Common myeloid progenitor, CD34-positive (primary cell): ENCODE measurements around the gene NECTIN1.
A peak's percentile ranks its signal among the peaks of the same experiment; 100 is the strongest.

Source experiments
- CTCF ChIA-PET: fragments of 350-600 bp; sonication (Branson Sonifier 250); formaldehyde crosslinking; loops from one replicate; lab custom pipeline; 2021; ENCODE audit warnings: antibody characterized with exemption; lab: Charles Lee
- POLR2A ChIA-PET: fragments of 350-600 bp; sonication (Branson Sonifier 250); formaldehyde crosslinking; loops from one replicate; lab custom pipeline; 2021; ENCODE audit warnings: antibody characterized with exemption; lab: Charles Lee
- DNase-seq, 3 donors: peaks; one replicate each; pipeline versions ENCODE4 v3.0.0 to v3.0.0-alpha.2; 2013
- H3K27ac ChIP-seq, 2 experiments: 1 replicate in 1 of 2; 2 replicates in 1 of 2; pipeline ENCODE4 v1.7.0; 2013; ENCODE audit warnings: inconsistent platforms in 2 of 2, low read length in 2 of 2, mild to moderate bottlenecking in 2 of 2, low read depth in 1 of 2, moderate library complexity in 1 of 2; ENCODE audit not compliant: severe bottlenecking in 2 of 2, insufficient read depth in 1 of 2, poor library complexity in 1 of 2
- H3K27me3 ChIP-seq, 5 experiments: replicated peaks in 2 of 5; 1 replicate in 3 of 5; 2 replicates in 2 of 5; pipeline versions ENCODE4 v1.6.1 to v1.7.0; 2013; ENCODE audit warnings: low read length in 4 of 5, mild to moderate bottlenecking in 2 of 5, moderate library complexity in 2 of 5, inconsistent platforms in 1 of 5; ENCODE audit not compliant: insufficient read depth in 5 of 5, control insufficient read depth in 4 of 5
- H3K36me3 ChIP-seq, 4 experiments: 1 replicate in 2 of 4; 2 replicates in 2 of 4; pipeline versions ENCODE4 v1.6.1 to v1.7.0; 2013; ENCODE audit warnings: low read length in 3 of 4, control low read depth in 1 of 4, mild to moderate bottlenecking in 1 of 4; ENCODE audit not compliant: control insufficient read depth in 4 of 4, insufficient read depth in 4 of 4
- H3K4me1 ChIP-seq, 4 experiments: 1 replicate in 3 of 4; 2 replicates in 1 of 4; pipeline versions ENCODE4 v1.6.1 to v1.7.1; 2013; ENCODE audit warnings: low read length in 3 of 4, mild to moderate bottlenecking in 3 of 4, control low read depth in 1 of 4, inconsistent platforms in 1 of 4, moderate library complexity in 1 of 4; ENCODE audit not compliant: control insufficient read depth in 4 of 4, insufficient read depth in 4 of 4; ENCODE audit errors: control extremely low read depth in 1 of 4
- H3K4me3 ChIP-seq, 7 experiments: 1 replicate in 4 of 7; 2 replicates in 3 of 7; pipeline versions ENCODE4 v1.5.1 to v1.7.0; 2013; ENCODE audit warnings: mild to moderate bottlenecking in 7 of 7, low read length in 6 of 7, moderate library complexity in 6 of 7, inconsistent platforms in 2 of 7, low read depth in 2 of 7, control low read depth in 1 of 7; ENCODE audit not compliant: insufficient read depth in 4 of 7, control insufficient read depth in 1 of 7; ENCODE audit errors: extremely low read depth in 1 of 7
- H3K9me3 ChIP-seq, 5 experiments: 1 replicate in 4 of 5; 2 replicates in 1 of 5; pipeline versions ENCODE4 v1.6.1 to v1.7.1; 2013; ENCODE audit warnings: low read length in 4 of 5, mild to moderate bottlenecking in 2 of 5, inconsistent platforms in 1 of 5, low read depth in 1 of 5, moderate library complexity in 1 of 5; ENCODE audit not compliant: control insufficient read depth in 4 of 5, insufficient read depth in 2 of 5; ENCODE audit errors: control extremely low read depth in 1 of 5
- WGBS: methylation state at CpG from one replicate; pipeline ENCODE4 v1.1.5; 2013; ENCODE audit not compliant: insufficient coverage; 5-methylcytosine and 5-hydroxymethylcytosine counted together

NECTIN1 gene

DNA sequence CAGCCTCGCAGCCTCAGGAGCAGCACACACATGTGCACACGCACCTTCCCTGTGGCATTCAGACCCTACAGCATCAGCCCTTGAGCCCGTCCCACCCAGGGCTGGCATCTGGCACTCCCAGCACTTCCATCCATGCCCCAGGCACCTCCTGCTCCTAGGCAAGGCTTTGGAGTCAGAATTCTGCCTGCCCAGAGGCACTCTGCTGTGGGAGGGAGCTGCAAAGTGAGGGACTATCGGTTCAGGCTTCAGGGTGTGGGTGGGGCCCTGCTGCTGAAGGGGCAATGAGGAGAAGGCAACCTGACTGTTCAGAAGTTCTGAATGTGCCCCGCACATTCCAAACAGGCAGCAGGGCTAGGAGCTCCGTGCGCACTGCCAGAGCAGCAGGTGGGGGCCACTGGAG, 39.7 kb downstream of the NECTIN1 start:
- 98% methylated on average over 5 of the region's 7 CpGs for WGBS
- no peaks in the 10 kb centered on the region for H3K9me3 ChIP-seq
- no peak overlapping the region for H3K4me3 ChIP-seq
- CTCF ChIA-PET = interaction anchor here (0.9 to 1.3 kb wide), 4 partner anchors 10 to 38 kb away, joined by 3 to 4 read pairs (median 3); no protein-coding TSS in a partner anchor
- H3K27me3 ChIP-seq = peaks cover 0 to 5% (median 0%) of the 10 kb centered on the region in 5 experiments
- H3K36me3 ChIP-seq = no peaks in the 10 kb centered on the region
- POLR2A ChIA-PET = no interaction called here
- H3K27ac ChIP-seq = no peak overlapping the region
- no peak for DNase-seq
- peaks cover 2 to 59% (median 31%) of the 10 kb centered on the region in 4 experiments for H3K4me1 ChIP-seq

DNA sequence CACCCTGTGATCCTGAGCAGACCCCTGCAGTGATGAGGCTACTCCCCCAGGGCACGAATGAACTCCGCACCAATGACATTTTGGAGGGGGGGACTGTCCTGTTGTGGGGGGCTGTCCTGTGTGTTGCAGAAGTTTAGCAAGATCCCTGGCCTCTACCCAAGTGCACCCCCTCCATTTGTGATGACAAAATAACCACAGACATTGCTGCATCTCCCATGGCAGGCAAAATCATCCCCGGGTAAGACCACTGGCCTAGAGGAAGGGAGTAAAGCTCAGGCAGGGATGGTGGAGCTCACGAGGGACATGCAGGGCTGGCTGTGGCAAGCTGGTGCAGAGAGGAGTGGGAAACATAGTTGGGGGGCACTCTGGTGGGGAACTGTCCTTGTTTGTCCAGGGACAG, 40.6 kb downstream of the NECTIN1 start:
- Histone ChIP-seq H3K27ac (no peak overlapping the region), H3K27me3 (peaks cover 0 to 5% (median 0%) of the 10 kb centered on the region in 5 experiments), H3K36me3 (no peaks in the 10 kb centered on the region), H3K4me3 (no peak overlapping the region), H3K9me3 (no peaks in the 10 kb centered on the region), H3K4me1 (peaks cover 0 to 57% (median 27%) of the 10 kb centered on the region in 4 experiments)
- WGBS = 100% methylated on average over 3 of the region's 4 CpGs
- CTCF ChIA-PET = interaction anchor here (1.0 to 1.9 kb wide), 2 partner anchors 13 to 14 kb away, joined by 3 to 5 read pairs; no protein-coding TSS in a partner anchor
- peak in 1 of 3 donors; percentile 20 for DNase-seq
- POLR2A ChIA-PET = no interaction called here

DNA sequence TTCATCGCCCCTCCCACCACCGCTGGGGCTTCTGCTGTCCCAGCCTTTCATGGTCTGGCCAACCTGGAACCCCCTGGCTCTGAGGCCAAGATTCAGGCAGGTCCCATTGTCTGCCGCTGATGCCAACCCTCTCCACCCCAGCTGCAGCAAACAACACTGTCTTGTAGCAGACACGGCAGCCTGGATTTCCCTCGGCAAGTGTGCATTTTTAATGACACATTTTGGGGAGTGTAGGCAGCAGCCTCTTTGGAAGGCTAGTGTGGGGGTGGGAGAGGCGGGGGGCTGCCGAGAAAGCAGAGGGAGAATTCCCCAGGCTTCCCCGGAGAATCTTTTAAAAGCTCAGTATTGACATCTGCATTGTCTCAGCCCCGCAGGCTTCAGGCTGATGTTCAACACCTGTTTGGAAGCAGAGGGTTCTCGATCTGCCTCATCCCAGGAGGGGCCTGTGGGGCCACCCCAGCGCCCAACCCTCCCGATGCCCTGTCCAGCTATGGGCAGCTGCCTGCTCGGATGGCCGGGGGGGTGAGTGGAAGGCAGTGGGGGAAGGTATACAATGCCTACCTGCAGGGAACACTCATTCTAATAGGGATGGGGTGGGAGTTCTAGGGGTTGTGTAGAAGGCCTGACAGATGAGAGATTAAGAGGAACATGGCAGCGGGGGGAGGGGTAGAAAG, 41.5 kb downstream of the NECTIN1 start:
- no peak for DNase-seq
- Histone ChIP-seq H3K4me3 (no peak overlapping the region), H3K4me1 (peaks cover 0 to 50% (median 22%) of the 10 kb centered on the region in 4 experiments), H3K9me3 (no peaks in the 10 kb centered on the region), H3K27me3 (no peaks in the 10 kb centered on the region), H3K27ac (no peak overlapping the region), H3K36me3 (no peaks in the 10 kb centered on the region)
- WGBS = 95% methylated on average over 8 of the region's 15 CpGs
- ChIA-PET POLR2A (no interaction called here), CTCF (interaction anchor here (1.0 to 1.9 kb wide), 2 partner anchors 15 to 17 kb away, joined by 3 to 5 read pairs; no protein-coding TSS in a partner anchor)

DNA sequence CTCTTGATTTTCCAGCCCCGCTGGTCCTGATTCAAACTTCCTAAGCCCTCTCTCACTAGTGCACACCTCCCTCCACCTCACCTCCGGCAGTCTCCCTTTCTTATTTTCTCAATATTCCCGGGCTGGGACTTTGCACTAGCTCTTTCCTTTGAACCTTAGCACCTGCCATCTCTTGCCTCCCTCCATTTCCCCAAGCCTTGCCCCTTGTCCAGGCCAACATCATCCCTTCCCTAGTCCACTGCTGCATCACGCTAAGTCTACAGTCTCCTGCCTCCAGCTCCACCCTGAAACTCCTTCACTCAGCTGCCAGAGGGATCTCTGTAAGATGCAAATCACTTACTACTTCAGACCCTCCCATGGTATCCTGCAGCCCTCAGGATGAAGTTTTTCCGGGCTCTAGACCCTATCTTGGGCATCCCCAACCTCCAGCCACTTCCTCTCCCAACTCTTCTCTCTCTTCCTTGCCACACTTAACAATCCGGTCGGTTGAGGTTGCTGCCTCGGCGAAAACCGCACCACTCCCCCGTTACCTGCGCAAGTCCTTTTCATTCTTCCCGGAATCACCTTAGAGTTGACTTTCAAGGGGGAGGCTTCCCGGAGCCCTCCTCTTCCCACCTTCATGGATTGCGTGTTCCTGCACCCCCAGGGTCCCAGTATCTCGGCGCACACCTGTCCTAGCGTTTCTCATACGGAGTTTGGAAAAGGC, 42.7 kb downstream of the NECTIN1 start:
- Histone ChIP-seq H3K27me3 (no peaks in the 10 kb centered on the region), H3K4me1 (peaks cover 0 to 39% (median 20%) of the 10 kb centered on the region in 4 experiments), H3K36me3 (no peaks in the 10 kb centered on the region), H3K4me3 (no peak overlapping the region), H3K9me3 (no peaks in the 10 kb centered on the region), H3K27ac (no peak overlapping the region)
- ChIA-PET CTCF (interaction anchor here (1.4 to 2.8 kb wide), 3 partner anchors 12 to 43 kb away, joined by 4 to 9 read pairs (median 5); partner anchors contain the start of gene NECTIN1), POLR2A (no interaction called here)
- WGBS = 95% methylated on average over 19 of the region's 19 CpGs
- no peak for DNase-seq

DNA sequence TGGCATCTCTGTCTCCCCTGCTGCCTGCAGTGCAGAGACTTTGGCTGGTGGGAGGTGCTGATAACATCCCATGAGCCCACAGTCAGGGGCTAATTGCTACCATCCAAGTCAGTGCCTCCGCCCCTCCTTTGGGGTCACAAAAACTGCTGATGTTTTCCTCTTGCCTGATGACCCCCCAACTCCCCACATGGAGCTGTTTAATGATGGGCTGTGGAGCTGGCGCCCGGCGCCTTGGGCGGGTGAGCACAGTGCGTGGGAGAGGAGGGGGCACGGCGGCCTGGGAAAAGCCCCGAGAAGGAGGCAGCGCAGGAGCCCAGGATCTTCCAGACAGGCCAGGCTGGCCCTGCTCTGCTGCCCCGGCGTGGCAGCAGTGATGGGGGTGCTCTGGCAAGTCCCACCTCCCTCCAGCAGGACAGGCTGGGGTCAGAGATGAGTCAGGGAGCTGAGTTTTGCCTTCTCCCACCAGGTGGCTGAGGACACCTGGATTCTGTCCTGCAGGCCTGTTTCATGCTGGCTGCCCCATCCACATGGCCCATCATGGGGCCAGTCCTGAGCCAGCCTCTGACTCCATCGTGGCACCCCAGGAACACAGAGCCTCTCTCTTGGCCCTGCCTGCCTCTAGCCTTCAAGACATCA, 43.8 kb downstream of the NECTIN1 start:
- 98% methylated on average over 13 of the region's 13 CpGs for WGBS
- Histone ChIP-seq H3K9me3 (no peaks in the 10 kb centered on the region), H3K4me3 (peak overlapping the region in 1 of 7 experiments; percentile 3), H3K36me3 (no peaks in the 10 kb centered on the region), H3K4me1 (peaks cover 0 to 36% (median 19%) of the 10 kb centered on the region in 4 experiments), H3K27me3 (no peaks in the 10 kb centered on the region), H3K27ac (no peak overlapping the region)
- DNase-seq = peak in 1 of 3 donors; percentile 23
- ChIA-PET CTCF (interaction anchor here (1.4 to 2.8 kb wide), 2 partner anchors 11 to 44 kb away, joined by 4 to 9 read pairs; partner anchors contain the start of gene NECTIN1), POLR2A (no interaction called here)

DNA sequence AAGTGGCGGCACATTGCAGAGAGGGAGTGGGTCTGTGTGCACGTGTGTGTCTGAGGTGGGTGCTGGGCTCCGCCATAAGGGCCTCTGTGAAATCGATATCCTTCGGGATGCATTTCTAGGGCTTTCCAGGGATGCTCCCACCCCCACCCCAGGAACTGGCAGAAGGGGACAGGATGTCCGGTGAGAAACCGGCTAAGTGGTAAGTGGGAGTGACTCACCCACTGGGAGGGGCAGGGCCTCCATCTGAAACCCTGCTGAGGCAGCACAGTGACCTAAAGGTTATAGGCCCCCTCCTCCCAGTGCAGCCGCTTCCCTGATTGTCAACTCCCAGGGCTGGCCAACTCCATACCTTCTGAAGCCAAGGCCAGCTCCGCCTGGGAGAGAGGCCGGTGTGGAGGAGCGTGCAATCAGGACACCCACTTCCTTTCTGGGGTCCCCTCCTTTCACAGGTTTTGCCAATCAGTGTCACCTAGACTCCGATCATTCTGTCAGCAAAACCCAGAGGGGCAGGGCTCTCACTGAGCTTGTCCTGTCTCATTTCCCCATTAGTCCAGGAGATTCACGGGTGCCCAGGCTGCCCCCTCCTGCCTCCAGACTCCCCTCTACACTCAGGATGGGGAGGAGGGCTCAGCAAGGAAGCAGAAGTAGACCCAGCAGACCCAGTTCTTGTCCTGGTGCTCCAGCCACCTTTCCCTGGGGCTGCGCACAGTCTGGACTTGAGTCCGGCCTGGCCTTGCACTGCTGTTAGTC, 44.5 kb downstream of the NECTIN1 start:
- H3K9me3 ChIP-seq = no peaks in the 10 kb centered on the region
- peak in 2 of 3 donors; percentile 35 to 51 for DNase-seq
- no peak overlapping the region for H3K27ac ChIP-seq
- CTCF ChIA-PET = interaction anchor here (1.5 to 4.8 kb wide), 4 partner anchors 10 to 45 kb away, joined by 3 to 31 read pairs (median 10); partner anchors contain the start of gene NECTIN1
- 62% methylated on average over 9 of the region's 15 CpGs for WGBS
- no peaks in the 10 kb centered on the region for H3K36me3 ChIP-seq
- peaks cover 0 to 36% (median 19%) of the 10 kb centered on the region in 4 experiments for H3K4me1 ChIP-seq
- peak overlapping the region in 1 of 7 experiments; percentile 3 for H3K4me3 ChIP-seq
- no peaks in the 10 kb centered on the region for H3K27me3 ChIP-seq
- POLR2A ChIA-PET = no interaction called here
